ENCODE measurements around the gene LSM12.

LSM12 gene

GRCh38 chr17:43994272-43995149, 72.0 kb downstream of the LSM12 start (continued):
- TF ChIP-seq ZBTB44 (tag by site-specific recombination; IDR thresholded peaks at IDR 0.05) (no peak), ZNF501 (tag by site-specific recombination; IDR thresholded peaks at IDR 0.05) (0 out of 2 replicates have a peak, but pooled peaks have one; percentile 42), ZNF843 (tag by site-specific recombination; IDR thresholded peaks at IDR 0.05) (0 out of 2 replicates have a peak, but pooled peaks have one; percentile 31), PRDM1 (tag by site-specific recombination; IDR thresholded peaks at IDR 0.05) (0 out of 2 replicates have a peak, but pooled peaks have one; percentile 8), ZNF2 (tag by site-specific recombination; IDR thresholded peaks at IDR 0.05) (peak; percentile 49; the same call in 1 of the 2 replicates), ZNF513 (tag by site-specific recombination; IDR thresholded peaks at IDR 0.05) (no peak), ZNF449 (tag by site-specific recombination; IDR thresholded peaks at IDR 0.05) (no peak), GLIS1 (tag by site-specific recombination; IDR thresholded peaks at IDR 0.05) (peak; percentile 94), ZBTB17 (tag by site-specific recombination; IDR thresholded peaks at IDR 0.05) (peak; percentile 19; the same call in 1 of the 2 replicates), ZNF518A (tag by site-specific recombination; conservative IDR thresholded peaks at IDR 0.05; ENCODE audit: low read depth) (no peak), ZNF488 (tag by site-specific recombination; IDR thresholded peaks at IDR 0.05) (no peak), ZNF133 (tag by site-specific recombination; IDR thresholded peaks at IDR 0.05) (no peak), ZNF24 (tag by site-specific recombination; IDR thresholded peaks at IDR 0.05) (0 out of 2 replicates have a peak, but pooled peaks have one; percentile 31), ZBTB20 (tag by site-specific recombination; IDR thresholded peaks at IDR 0.05) (peak; percentile 38; the same call in 1 of the 2 replicates), ZXDB (tag by site-specific recombination; IDR thresholded peaks at IDR 0.05) (no peak), ZNF645 (tag by site-specific recombination; IDR thresholded peaks at IDR 0.05) (no peak), ZNF19 (tag by site-specific recombination; IDR thresholded peaks at IDR 0.05; ENCODE audit: low read depth) (no peak), ZNF394 (tag by site-specific recombination; IDR thresholded peaks at IDR 0.05; ENCODE audit: borderline replicate concordance) (peak; percentile 17; the same call in 1 of the 2 replicates), ZNF580 (tag by site-specific recombination; IDR thresholded peaks at IDR 0.05) (peak; percentile 90), ZNF280C (tag by site-specific recombination; IDR thresholded peaks at IDR 0.05) (no peak), IKZF3 (tag by site-specific recombination; IDR thresholded peaks at IDR 0.05) (peak; percentile 65), ZNF335 (tag by site-specific recombination; conservative IDR thresholded peaks at IDR 0.05) (peak; percentile 82; the same call in 1 of the 2 replicates)

All from HEK293 (cell line).